Activated CD8-positive, alpha-beta memory T cell treated with anti-CD3 and anti-CD28 coated beads, Interleukin-2, amount 50 U/mL, for 24 hours (primary cell): Measurements from ENCODE around the gene PTPN14.

Experiments
- DNase-seq: peaks from one replicate; pipeline ENCODE4 v3.0.0-alpha.2; 2020; ENCODE audit errors: extremely low read depth

PTPN14 gene

DNA sequence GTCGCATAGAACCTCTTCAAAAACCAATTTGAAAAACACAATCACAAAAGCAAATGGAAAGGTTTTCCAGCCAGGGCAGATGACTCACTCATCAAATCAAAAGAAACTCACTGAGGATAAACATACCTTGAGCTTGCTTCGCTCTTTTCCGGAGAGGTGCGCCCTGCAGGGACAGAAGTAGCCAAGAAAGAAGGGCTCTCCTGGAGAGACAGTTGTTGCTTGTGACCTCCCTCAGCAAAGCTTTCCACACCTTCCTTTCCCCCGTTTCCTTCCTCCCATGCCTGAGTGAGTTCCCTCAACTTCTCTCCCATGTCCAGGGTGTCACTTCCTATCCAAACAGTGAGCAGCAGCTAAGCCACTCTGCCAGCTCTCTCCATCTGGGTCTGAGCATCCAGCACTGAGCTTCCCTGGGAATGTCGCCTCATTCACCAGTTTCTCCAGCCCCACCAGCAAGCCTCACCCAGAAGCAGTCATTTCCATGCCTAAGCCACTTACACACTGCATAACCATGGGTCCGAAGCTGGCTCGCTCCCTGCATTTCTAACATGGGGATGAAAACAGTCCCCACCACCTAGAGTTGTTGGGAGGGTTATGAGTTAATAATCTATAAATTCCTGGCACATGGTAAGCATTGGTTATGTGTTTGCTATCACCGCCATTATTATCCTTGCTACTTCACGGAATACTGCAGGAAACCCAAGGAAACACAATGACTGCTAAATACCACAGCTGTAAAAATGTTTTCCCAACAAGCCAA, 75.0 kb downstream of the PTPN14 start:
- DNase-seq, result no peak

DNA sequence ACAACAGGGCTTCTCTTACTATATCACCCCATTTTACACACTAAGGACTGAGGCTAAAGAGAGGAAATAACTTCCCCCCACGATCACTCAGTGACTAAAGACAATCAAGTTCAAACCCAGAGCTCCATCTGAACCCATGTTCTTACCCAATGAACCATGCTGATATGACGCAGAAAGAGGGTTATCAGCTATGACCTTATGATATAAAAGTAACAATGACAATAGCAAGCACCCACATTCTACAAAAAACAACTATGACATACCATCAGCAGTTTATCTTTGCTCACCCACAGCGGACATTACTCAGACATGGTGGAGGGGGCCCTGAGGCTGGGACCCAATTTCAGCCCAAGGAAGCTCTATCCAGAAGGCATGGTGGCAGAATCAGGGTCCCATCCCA, 75.7 kb downstream of the PTPN14 start:
- DNase-seq, result no peak

DNA sequence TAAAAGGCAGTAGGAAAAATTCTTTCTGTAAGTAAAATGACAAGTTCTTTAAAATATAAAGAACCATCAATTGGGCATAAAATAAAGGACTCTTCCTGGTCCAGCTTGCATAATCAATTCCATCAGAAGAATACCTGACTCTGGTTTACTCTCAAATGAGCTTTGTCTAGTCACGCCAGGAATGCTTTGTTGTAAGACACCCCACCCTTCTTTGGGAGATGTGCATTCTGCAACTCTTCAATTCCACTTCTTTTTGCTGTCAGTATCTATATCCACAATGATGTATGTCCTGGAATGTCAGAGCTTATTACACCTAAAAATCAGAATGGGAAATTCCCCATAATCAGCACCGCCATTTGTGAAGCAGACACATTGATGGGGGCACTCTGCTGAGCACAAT, 76.1 kb downstream of the PTPN14 start:
- DNase-seq, result no peak

DNA sequence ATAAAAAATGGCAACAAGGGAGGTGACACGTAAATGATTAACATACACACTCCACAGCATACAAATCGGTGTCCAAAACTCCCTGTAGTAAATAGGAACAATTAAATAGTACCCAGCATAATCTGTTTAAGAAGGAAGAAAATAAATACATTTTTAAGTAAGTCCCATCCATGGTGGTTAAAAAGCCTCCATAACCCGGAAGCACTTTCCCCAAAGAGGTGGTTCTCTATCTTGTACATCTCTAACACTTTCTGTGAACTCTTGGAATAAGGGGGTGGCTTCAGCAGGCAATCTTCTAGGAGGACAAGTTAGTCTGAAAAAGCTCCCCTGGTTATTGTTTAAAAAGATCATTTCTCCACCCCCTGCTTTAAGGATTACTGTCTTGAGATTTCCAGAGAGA, 76.9 kb downstream of the PTPN14 start:
- DNase-seq, result no peak

DNA sequence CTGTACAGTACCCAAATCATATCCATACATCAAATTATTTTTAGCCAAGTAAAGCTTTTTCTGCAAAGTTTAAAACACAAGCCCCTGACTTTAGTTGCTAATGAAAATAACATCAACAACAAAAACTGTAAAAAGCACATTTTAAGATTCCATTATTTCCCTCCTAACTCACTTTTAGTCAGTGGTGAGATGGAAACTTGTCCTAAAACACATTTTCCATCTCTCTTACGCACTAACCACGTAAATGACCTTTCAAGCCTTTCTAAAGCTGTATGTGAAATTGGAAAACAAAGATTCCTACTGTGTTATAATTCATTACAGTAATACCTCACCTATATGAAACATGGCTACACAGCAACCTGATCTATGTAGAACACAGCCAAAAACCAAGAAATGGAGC, 77.5 kb downstream of the PTPN14 start:
- no peak for DNase-seq

DNA sequence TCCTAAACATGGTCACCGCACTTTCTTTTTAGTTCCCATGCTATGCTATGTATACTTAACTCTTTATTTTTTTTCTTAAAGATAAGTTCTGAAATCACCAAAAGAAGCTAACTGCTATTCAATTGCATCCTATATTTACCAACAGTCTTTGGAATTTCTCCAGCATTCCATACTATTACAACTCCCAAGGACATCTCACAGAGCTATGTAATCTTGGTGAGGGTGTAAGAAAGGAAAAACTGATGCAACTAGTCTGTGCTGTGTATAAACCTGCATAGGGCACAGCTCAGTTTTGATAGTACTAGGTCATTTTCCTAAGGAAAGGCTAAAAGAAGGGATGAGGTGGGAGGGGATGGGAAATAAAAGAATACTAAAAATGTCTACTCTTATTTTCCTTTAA, 78.0 kb downstream of the PTPN14 start:
- no peak for DNase-seq

DNA sequence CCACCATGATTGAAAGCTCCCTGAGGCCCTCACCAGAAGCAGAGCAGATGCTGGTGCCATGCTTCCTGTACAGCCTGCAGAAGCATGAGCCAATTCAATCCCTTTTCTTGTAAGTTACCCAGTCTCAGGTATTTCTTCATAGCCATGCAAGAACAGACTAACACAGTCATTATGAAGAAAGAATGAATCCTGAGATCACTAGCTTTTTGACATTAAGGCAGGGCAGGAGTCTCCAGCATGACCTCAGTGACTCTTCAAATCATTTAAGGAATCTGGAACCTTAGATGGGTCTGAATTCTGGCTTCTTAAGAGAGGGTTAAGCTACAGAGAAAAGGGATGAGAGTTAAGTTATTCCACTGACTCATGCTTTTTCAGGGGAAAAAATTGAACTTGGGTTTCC, 79.0 kb downstream of the PTPN14 start:
- no peak for DNase-seq

DNA sequence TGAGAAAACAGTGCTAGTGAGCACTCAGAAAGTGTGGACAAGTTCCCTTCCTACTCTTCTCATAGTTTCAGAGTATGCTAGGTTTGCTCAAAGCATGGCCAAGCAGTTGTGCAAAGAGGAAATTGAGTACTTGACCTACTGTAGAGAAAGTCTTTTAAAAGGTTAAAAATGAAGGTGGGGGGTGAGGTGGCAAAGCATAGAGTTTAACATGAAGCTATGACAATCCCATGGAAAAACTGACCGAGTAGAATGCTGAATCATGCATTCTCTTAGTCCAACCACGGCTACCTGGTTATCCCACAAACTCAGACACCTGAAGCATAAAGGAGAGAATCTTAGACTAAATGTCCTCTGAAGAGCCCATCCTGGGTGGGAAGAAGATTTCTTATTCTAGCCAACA, 79.9 kb downstream of the PTPN14 start:
- DNase-seq, result no peak

DNA sequence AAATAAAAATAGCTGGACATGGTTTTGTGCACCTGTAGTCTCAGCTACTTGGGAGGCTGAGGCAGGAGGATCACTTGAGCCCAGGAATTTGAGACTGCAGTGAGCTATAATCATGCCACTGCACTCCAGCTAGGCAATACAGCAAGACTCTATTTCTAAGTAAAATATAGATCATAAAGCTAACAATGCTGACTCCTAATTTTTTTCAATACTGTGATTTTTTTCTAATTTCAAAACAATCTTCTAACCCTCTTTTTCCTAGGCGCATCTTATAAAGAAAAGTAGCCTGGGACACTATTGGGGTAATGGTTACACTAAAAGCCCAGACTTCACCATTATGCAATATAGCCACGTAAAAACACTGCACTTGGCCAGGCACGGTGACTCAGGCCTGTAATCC, 81.3 kb downstream of the PTPN14 start:
- DNase-seq, result no peak

DNA sequence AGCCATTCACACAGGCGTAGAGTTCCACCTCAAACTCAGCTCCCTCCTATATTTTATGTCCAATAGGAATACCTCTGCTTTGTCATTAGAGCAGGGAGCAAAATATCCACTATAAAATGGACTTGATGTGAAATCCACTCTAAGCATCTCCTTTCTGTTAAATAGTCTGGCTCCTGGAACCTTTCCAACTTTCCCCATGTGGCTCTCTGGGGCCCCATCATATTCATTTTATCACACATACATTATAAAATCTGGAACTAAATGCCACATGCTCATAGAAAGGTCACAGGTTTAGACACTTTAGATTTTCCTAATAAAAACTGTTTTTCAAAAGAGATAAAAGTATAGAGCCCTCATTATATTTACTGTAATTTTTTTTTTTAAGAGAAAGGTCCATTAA, 82.1 kb downstream of the PTPN14 start:
- DNase-seq, result no peak

DNA sequence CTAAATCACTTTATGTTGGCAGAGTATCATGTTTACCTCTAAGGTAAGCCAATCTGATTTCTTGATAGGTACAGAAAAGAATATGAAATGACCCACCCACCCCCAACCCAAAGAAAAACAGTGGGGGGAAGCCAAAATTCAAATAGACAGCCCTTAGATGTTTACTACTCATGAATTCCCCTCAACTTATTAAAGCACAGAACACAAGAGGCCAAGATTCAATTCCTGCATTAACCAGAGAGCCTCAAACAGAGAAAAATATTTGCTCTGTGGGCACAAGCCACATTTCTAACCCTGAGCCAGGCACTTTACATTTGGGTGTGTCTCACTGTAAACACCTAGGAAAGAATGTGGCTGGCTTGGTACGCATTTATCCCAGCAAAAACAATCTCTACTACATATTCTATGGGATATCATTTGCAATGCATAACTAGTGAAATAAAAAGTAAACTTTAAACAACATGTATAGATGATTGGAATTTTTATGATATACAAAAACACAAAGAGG, 84.3 kb downstream of the PTPN14 start:
- DNase-seq, result no peak

DNA sequence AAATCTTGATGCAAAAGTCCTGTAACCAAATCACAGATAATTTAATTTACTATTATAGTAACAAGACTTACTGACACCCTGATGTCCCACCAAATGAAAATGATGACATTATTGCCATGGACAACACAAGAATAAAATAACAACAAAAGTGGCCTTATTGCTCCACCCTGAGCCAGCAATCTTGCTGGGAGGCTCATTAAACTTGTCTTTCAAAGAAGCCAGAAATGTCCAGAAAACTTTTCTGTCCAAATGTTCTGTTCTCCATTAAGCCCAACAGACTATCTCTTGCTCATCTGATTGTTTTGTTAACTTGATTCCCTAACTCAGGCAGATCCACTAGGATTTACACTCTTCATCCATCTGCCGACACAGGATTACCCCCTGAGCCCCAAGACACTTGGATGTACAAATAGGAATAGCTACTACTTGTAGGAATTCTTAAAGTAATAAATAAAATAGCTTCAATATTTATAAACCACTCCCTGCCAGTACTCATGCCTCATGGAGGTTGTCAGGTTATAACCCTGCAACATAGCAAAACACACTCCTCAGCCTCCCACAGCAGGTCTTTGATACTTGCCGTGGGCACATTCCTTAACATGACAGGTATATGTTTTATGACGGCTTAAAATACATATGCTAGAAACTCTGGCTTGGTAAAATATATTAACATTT, 84.9 kb downstream of the PTPN14 start:
- no peak for DNase-seq

DNA sequence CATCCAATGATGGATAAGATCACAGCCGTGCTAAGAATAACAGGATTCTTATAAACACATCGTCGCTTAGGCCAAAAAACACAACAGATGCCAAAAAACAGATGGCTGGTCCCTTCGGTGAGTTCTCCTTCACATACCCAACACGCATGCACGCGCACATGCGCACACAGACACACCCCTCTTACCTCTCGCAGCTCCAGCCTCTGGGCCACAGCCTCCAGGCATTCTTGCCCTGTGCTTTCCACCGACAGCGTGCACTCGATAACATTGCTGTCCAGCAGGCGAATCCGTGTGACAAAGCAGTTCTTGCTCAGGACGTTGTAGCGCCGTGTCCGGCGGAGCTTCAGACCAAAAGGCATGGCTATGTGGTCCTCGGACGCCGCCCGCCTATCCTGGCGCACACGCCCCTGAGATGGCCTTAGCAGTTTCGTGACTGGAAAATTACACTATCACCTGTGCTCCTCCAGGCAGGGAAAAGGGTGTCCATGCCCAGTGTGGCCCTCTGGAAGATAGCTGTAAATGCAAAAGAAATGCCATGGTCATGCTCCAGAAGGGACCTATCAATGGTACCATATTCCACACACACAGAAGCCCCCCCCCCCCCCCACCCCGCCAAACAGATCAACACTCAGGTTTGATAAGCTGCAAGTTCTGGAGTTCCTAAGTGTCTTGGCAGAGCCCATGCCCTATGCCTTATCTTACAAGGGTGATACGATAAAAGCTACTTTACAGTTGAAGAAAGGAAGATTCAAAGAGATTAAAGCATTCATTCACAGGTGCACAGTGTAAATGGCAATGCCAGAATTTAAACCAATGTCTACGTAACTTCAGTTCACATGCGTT, 86.7 kb downstream of the PTPN14 start:
- DNase-seq, result no peak

DNA sequence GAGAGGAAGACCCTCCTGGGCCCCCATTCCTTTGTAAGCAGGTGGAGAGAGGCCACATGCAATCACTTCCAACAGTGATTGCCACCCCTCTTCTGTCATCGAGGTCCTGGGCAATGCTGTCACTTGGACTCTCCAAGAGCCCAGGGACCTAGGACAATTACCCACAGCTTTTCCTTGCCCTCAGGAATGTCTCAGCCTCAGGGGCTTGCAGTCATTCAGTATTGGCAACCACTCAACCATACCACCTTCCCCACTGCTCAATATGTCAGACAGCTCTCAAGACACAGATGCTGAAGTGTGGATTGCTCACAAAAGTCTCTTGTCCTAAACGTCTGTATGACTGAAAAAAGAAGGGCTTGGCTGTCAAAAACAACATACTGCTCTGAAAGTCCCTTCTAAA, 87.8 kb downstream of the PTPN14 start:
- DNase-seq, result no peak

DNA sequence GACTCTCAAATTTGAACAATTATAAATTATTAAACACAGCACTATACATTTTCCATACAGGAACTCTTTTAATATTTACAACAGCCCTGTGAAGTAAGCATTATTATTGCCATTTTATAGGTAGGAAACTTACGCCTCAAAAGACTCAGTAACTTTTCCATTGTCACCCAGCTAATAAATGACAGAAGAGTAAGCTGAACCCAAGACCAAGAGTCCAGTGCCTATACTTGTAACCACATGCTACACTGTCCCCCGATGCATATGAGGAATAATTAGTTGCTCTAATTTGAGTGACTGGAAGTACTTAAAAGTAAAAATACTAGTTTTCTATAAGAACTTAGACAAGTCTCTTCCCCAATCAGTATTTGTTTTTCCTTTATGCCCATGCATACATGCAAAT, 88.5 kb downstream of the PTPN14 start:
- no peak for DNase-seq

DNA sequence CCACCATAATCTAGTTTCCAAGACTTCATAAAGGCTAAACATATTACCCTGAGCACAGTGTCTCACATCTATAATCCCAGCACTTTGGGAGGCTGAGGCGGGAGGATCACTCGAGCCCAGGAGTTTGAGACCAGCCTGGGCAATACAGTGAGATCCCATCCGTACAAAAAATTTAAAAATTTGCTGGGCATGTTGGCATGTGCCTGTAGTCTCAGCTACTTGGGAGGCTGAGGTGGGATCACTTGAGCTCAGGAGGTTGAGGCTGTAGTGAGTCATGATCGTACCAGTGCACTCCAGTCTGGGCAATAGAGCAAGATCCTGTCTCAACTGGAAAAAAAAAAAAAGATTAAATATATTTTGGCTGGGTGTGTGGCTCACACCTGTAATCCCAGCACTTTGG, 90.1 kb downstream of the PTPN14 start:
- no peak for DNase-seq

DNA sequence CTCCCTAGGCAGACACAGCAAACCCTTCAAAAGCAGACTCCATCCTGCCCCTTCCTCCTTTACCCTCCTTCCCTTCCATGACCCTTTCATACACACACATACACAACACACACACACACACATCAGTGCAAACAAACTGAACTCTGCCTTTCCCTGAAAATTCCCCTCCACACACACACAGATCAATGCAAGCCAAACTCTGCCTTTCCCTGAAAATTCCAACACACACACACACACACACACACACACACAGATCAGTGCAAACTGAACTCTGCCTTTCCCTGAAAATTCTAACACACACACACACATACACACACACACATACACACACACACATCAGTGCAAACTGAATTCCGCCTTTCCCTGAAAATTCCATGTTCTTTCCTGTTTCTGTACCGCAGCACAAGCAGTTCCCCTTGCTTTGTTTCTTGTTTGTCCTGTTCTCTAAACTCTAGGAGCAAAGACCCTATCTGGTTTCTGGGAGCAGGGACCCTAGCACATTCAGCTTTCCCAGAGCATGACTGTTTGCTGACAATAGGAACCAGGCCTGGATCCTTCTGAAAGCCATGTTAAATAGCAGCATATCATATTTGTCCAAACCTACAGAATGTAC, 91.0 kb downstream of the PTPN14 start:
- DNase-seq, result no peak

DNA sequence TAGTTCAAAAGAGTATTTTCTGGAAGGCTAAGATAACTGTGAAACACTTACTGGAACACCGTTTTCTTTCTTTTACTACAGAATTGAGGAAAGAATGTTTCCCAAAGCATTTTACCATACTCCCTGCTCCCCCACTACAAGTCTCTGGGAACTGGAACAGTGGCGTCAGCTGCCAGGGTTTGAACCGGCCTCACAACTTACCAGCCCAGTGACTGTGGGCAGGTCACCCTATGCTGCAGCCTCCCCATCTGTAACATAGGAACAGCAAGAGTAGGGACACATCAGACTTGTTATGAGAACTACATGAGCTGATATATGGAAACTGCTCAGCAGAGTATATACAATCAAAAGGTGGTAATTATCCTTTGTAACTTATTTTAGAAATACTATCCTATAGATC, 91.5 kb downstream of the PTPN14 start:
- no peak for DNase-seq

DNA sequence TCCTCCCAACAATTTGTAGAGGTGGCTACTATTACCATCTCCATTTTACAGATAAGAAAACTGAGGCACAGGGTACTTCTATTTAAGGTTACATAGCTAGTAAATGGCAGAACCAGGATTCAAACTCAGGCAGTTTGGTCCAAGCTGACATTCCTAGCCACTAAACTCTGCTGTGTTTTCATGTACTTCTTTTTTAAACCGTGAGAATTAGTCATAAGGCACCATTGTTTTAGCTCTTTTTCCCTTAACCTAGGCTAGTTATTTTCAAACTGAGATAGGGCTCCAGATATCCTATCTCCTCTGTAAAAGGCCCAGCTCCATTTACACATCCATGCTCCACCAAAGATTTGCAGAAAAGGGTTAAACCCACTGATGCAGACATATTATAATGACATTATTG, 92.9 kb downstream of the PTPN14 start:
- DNase-seq, result no peak

DNA sequence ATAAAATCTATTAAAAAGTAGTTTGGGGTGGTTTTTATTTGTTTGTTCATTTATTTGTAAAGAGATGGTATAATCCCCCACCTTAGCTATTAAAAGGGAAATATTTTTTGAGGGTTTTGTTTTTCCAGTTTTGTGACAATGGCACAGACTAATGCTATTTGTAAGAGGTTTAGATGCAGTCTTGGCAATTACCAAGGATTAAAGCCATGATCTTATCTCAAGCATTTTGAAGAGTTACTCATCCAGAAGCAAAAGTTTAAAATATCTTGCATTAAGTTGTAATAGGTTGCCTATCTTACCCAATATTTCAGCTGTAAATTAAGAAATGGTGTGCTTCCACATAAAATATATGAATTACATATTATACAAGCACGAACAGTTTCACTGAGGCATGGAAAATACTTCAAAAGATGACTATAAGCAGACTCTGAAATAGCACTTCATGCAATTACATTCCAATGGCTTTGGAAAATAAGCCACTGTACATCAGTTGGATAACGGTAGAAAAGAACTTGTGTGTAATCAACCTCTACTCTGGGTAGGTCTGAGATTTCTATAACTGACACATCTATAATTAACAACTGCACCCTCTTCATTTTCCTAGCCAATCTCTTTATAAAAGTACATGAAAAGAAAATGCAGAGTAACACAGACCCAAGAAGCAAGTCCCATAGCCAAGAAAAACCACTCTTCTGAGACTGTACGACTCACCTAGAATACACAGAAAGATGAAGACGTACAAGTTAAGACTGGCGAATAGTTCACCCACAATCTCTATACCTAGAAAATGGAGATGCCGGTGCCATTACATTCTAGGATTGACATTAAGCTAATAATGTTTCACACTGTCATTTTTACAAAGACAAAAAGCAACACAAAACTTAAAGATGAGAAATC, 95.2 kb downstream of the PTPN14 start:
- no peak for DNase-seq

DNA sequence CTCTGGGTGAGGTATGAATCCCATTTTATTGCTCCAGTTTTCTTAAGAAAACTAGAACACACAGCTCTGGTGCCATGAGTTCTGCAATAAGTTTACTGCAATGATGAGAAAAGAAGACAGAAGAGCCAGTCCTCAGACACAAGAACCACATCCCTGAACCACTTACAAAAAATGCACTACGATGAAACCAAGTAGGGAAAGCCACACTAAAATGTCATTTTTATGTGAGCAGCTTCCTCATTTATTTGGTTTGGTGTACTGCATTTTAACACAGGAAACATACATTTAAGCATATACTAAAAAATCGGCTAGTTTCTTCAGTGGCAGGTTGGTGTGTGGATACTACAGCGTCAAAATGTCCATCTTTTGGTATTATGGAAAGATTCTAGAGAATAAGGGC, 95.9 kb downstream of the PTPN14 start:
- DNase-seq, result no peak
